NCI-H146 (cell line): Measurements from ENCODE around the gene TIMM8B.
"Not testable (repeated sequence)": the region's sequence is repeated elsewhere in the genome, so short reads cannot be mapped to it uniquely, and the experiment has no call there.

Experiments
- DNase-seq: peaks from one replicate; lab custom pipeline; 2025; lab: John Stamatoyannopoulos, UW

The TIMM8B gene

GRCh38 chr11:112073941-112074811 lies 12.4 kb downstream of the TIMM8B start, which contains the start of the genes NKAPD1 and PIH1D2:
Gene NKAPD1, plus strand, starts transcription at chr11:112074299. Its CDS starts 1,276 bp downstream, at chr11:112075575.
Gene PIH1D2, minus strand, starts transcription at chr11:112074017. Its CDS starts 843 bp downstream, at chr11:112073174.
- DNase-seq = peak; percentile 87

- DNase-seq = no peak
These were observed 23.6 kb downstream of the TIMM8B start for GRCh38 chr11:112062923-112063322.

- no peak for DNase-seq
These were observed 28.5 kb downstream of the TIMM8B start for GRCh38 chr11:112058103-112058502.

- no peak for DNase-seq
These were observed 29.4 kb downstream of the TIMM8B start for GRCh38 chr11:112057170-112057569.

GRCh38 chr11:112051768-112052167 lies 34.8 kb downstream of the TIMM8B start:
- DNase-seq = no peak

GRCh38 chr11:112050721-112051120 lies 35.8 kb downstream of the TIMM8B start:
- DNase-seq = no peak

- DNase-seq = no peak
These were observed 36.8 kb downstream of the TIMM8B start for GRCh38 chr11:112049777-112050176.

- not testable (repeated sequence) for DNase-seq
These were observed 38.3 kb downstream of the TIMM8B start for GRCh38 chr11:112048256-112048655.

- not testable (repeated sequence) for DNase-seq
These were observed 39.9 kb downstream of the TIMM8B start for GRCh38 chr11:112046647-112047046.

- no peak for DNase-seq
These were observed 41.6 kb downstream of the TIMM8B start for GRCh38 chr11:112044961-112045360.

- no peak for DNase-seq
These were observed 43.6 kb downstream of the TIMM8B start for GRCh38 chr11:112042961-112043304.

GRCh38 chr11:112042161-112042960 lies 44.2 kb downstream of the TIMM8B start:
- no peak for DNase-seq

GRCh38 chr11:112037527-112037926 lies 49.0 kb downstream of the TIMM8B start:
- no peak for DNase-seq
